Iris pigment epithelial cell (primary cell): ENCODE measurements around the gene GSAP.
"Not testable (repeated sequence)": the region's sequence is repeated elsewhere in the genome, so short reads cannot be mapped to it uniquely, and the experiment has no call there.

Experiments
- DNase-seq: peaks from one replicate; pipeline ENCODE4 v3.0.0-alpha.2; 2011; ENCODE audit warnings: low read depth

GSAP gene

GRCh38 chr7:77354484-77354883 is 61.7 kb downstream of the GSAP start:
- DNase-seq = no peak

- no peak for DNase-seq
These were observed 62.2 kb downstream of the GSAP start for GRCh38 chr7:77353911-77354310.

GRCh38 chr7:77353407-77353721 is 62.8 kb downstream of the GSAP start:
- no peak for DNase-seq

- no peak for DNase-seq
These were observed 63.3 kb downstream of the GSAP start for GRCh38 chr7:77352665-77353406.

- no peak for DNase-seq
These were observed 64.6 kb downstream of the GSAP start for GRCh38 chr7:77351539-77352004.

- DNase-seq = no peak
These were observed 67.0 kb downstream of the GSAP start for GRCh38 chr7:77349141-77349540.

GRCh38 chr7:77348371-77348813 is 67.8 kb downstream of the GSAP start:
- DNase-seq = peak; percentile 92

- no peak for DNase-seq
These were observed 69.7 kb downstream of the GSAP start for GRCh38 chr7:77346441-77346840.

- not testable (repeated sequence) for DNase-seq
These were observed 70.7 kb downstream of the GSAP start for GRCh38 chr7:77345426-77345825.

- DNase-seq = no peak
These were observed 76.4 kb downstream of the GSAP start for GRCh38 chr7:77339726-77340125.

GRCh38 chr7:77338883-77339629 is 77.1 kb downstream of the GSAP start:
- peak; percentile 37 for DNase-seq

GRCh38 chr7:77338260-77338659 is 77.9 kb downstream of the GSAP start:
- no peak for DNase-seq

GRCh38 chr7:77337456-77337990 is 78.6 kb downstream of the GSAP start:
- DNase-seq = no peak

- no peak for DNase-seq
These were observed 80.6 kb downstream of the GSAP start for GRCh38 chr7:77335581-77335980.

GRCh38 chr7:77334039-77334438 is 82.1 kb downstream of the GSAP start:
- DNase-seq = not testable (repeated sequence)

- DNase-seq = peak; percentile 88
These were observed 84.0 kb downstream of the GSAP start for GRCh38 chr7:77331938-77332695.

- DNase-seq = no peak
These were observed 85.8 kb downstream of the GSAP start for GRCh38 chr7:77330169-77330882.

- DNase-seq = no peak
These were observed 86.5 kb downstream of the GSAP start for GRCh38 chr7:77329466-77330168.

GRCh38 chr7:77328669-77329068 is 87.5 kb downstream of the GSAP start:
- DNase-seq = no peak

GRCh38 chr7:77327932-77328628 is 88.1 kb downstream of the GSAP start:
- DNase-seq = no peak
